ENCODE measurements around the gene ZP1.

Gene ZP1

DNA sequence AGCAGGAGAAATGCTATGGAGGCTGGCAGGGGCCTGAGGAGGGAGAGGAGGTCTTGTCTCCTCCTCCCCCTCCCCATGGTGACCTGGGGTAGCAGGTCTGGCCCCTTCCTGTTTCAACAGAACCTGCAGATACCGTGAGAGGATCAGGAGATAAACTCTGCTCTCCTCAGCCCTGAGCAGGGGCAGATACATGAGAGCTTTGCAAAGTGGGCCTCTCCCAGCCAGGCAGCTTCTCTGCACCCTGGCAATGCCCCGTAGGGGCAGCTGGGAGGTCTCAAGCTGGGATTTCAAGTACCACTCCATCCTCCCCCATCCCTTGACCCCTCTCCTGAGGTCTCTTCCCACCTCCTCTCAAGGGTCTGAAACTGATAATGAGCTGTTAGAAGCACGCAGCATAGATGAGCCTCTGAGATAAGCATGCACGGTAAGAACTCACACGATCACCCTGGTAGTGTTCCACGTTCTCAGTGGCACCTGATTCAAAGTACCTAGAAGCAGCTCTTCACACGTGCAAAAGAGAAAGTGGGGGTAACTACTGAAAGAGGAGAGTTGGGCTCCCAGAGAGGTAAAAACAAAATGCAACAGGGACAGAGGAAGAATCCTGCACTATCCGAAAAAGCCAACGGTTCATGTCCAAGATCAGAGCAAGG is 30.4 kb upstream of the ZP1 start:
- no peak for TF ChIP-seq POLR2A (IDR thresholded peaks at IDR 0.05; ENCODE audit: low read depth, low read length)
- no peak for FAIRE-seq
- no peak for DNase-seq (ENCODE audit: insufficient read length, low spot score)

DNA sequence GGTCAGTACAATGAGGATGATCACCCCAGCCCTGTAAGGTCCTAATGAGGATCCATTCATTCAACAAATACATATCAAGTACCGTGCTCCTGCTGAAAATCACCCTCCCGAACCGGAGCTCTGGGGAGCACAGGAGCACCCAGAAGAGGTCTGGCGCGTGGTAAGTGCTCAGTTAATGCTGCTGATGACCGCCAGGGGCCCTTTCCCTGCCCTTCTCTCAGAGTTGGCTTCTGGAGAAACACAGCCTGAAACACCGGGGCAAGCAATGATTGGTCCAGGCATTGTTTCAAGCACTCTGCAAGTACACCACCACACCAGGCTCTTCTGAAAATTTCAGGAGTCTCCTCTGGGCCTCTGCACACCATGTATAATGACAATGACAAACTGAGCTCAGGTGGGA is 29.2 kb upstream of the ZP1 start:
- no peak for FAIRE-seq
- no peak for TF ChIP-seq POLR2A (IDR thresholded peaks at IDR 0.05; ENCODE audit: low read depth, low read length)
- no peak for DNase-seq (ENCODE audit: insufficient read length, low spot score)

DNA sequence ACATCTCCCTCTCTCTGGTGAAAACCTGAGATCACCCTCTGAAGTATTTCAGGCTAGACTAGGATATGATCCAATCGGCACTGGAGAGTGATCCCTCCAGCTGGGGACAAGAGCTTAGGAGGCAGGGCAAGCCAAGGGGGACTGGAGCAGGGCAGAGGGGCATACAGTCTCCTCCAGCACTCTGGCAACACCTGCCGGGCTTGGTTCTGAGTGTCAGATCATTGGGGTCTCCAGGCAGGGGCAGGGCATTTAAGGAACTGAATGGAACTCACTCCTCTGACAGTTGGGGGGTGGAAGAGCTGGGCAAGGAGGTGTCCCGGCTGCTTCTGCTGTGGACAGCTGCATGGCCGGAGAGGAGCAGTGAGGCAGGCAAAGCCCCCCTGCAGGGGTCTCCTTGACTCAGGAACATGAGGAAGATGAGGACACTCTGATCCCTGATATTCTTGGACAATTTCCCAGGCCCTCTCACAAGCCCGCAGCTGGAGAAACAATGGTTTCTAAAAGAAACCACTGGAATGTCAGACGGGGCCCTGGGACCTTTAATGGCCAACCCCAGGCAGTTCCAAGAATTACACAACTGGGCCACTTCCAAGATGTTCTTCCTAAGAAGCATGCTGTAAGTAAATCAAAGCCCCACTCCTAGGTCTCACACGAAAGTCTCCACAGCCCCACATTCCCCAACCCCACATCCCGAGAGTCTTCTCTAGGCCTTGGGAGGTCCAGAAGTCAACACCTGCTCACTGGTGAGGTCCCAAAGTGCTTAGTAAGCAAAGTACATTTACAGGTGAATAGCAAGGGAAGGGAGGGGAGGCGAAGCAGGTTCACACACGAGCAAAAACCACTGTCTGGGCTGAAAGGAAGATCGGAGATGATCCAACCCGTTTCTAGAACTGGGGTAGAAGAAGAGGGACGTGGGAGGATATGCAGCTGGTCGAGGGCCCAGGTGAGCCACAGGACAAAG is 26.6 kb upstream of the ZP1 start:
- no peak for TF ChIP-seq POLR2A (IDR thresholded peaks at IDR 0.05; ENCODE audit: low read depth, low read length)
- peak; percentile 71 for DNase-seq (ENCODE audit: insufficient read length, low spot score)
- no peak for FAIRE-seq

DNA sequence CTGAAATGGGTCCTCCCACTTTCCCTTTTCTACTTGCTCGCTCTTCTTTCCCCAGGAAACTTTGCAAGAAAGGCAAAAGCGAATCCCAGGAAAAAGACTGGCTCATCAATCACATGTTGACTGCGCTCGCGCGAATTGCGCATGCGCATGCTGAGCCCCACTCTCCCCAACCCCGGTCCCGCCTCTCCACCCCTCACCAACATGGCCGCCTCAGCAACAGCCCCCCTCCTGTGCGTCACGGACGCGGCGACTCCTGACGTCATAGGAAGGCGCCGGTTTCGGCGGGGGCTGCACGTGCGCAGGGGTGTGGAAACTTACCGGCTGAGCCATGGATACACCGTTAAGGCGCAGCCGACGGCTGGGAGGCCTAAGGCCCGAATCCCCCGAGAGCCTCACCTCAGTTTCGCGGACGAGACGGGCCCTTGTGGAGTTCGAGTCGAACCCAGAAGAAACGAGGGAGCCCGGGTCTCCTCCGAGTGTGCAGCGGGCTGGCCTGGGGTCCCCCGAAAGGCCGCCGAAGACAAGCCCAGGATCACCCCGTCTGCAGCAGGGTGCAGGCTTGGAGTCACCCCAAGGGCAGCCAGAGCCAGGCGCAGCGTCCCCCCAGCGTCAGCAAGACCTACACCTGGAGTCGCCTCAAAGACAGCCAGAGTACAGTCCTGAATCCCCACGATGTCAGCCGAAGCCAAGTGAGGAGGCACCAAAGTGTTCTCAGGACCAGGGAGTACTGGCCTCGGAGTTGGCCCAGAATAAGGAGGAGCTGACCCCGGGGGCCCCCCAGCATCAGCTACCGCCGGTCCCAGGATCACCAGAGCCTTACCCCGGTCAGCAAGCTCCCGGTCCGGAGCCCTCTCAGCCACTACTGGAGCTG is 25.3 kb upstream of the ZP1 start, which contains the start of gene CCDC86:
CCDC86 (plus strand) TSS at position 317 of the 871 bp plus-strand sequence; CDS start at position 329, 12 bp downstream.
- TF ChIP-seq POLR2A (IDR thresholded peaks at IDR 0.05; ENCODE audit: low read depth, low read length), result peak; percentile 79
- DNase-seq (ENCODE audit: insufficient read length, low spot score), result peak; percentile 96
- no peak for FAIRE-seq

DNA sequence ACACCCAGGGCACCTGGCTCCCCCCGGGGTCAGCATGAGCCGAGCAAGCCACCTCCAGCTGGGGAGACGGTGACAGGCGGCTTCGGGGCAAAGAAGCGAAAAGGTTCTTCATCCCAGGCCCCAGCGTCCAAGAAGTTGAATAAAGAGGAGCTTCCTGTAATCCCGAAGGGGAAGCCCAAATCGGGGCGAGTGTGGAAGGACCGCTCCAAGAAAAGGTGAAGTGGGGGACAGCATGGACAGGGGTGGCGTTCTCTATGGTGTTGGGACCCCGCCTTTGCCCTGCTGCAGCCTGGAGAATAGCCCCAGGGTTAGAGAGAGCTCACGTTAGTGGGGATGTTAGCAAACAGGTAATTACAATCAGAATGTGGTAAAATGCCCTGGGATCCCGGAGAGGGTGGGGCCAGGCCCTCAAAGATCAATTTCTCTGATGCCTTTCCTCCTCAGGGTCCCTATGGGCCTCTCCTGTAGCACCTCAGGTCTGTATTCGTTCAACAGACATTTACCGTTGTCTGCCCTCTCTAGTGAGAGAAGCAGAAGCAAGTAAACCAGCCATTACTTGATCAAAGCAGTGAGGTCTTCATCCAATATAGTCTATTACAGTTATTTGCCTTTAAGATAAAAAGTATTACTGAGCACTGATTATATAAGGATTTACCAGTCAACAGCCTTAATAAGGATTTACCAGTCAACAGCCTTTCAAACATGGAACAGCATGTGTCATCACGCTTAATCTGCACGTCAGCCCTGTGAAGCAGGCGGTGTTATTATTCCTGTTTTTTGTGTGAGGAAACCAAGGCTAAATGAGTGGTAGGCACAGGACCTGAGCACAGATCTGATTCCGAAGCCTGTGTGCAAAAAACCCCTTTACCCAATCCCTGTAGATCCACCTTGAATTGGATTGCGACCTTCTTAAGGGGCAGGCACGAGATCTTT is 24.4 kb upstream of the ZP1 start:
- no peak for FAIRE-seq
- no peak for DNase-seq (ENCODE audit: insufficient read length, low spot score)

DNA sequence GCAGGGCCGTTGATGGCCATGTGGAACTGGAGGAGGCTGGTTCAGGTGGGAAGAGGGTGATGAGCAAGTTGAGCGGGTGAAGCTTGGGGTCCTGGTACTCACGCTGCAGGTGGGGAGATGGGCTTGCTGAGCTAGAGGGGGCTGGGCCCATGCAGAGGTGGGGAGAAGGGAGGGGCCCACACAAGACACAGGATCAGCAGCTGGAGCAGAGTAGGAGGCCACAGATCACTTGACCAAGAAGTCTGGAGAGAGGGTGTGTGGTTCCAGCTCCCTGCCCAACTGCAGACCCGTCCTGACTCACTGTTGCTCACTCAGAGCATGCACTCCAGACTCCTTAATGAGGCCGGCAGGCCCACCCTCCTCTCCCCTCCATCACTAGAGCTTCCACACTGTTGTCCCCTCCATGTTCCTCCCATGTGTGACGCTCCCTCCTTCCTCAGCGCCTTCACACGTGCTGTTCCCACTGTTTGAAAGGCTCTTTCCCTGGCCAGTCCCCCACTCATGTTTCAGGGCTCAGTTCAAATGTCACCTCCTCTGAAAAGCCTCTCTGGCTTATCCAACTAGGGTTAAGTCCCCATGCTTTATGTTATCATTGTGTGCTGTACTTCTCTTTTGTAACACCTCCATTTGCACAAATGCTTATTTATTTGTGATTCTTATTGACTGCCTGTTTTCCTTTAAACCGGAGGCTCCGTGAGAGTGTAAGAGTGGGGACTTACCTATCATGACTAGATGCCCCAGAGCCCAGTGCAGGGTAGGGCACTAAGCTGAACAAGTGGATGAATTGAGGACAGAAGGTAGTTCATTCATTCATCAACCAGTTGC is 23.1 kb upstream of the ZP1 start:
- TF ChIP-seq POLR2A (IDR thresholded peaks at IDR 0.05; ENCODE audit: low read depth, low read length), result no peak
- DNase-seq (ENCODE audit: insufficient read length, low spot score), result no peak
- FAIRE-seq, result no peak

More for the DNA sequence above, 24.4 kb upstream of the ZP1 start:
- no peak for TF ChIP-seq POLR2A (IDR thresholded peaks at IDR 0.05; ENCODE audit: low read depth, low read length)

DNA sequence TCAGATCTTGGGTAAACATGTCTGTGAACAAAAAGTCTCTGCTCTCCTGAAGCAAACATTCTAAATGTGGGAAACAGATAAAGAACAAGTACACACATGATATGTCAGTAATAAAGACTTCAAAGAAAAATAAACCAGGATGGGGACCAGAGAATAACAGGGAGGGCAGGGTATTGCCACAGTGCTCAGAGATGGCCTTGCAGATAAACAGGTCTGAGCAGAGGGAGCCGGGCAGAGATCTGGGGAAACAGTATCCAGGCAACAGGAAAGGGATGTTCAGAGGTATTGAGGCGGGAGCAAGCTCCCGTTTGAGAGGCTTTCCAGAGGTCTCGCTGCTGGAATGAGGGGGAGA is 22.5 kb upstream of the ZP1 start:
- FAIRE-seq, result no peak
- DNase-seq (ENCODE audit: insufficient read length, low spot score), result no peak
- no peak for TF ChIP-seq POLR2A (IDR thresholded peaks at IDR 0.05; ENCODE audit: low read depth, low read length)

DNA sequence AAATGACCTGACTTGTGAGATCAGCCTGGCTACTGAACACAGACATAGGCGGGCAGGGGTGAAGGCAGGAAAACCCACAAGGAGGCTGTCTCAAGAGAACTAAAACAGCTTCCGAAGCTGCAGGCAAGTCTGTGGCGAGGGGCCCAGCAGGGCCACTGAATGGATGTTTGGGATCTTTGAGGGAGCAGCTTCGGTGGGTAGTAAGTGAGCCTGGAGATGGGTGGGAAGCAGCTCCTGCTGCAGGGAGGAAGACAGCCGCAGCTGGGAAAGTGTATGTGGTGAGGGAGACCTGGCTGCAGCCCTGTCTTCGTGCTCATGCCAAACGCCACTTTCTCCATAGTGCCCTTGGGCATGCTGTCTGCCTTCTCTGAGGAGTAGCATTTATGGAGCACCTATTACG is 22.0 kb upstream of the ZP1 start:
- FAIRE-seq (no peak), DNase-seq (ENCODE audit: insufficient read length, low spot score) (no peak)
- TF ChIP-seq POLR2A (IDR thresholded peaks at IDR 0.05; ENCODE audit: low read depth, low read length), result no peak

DNA sequence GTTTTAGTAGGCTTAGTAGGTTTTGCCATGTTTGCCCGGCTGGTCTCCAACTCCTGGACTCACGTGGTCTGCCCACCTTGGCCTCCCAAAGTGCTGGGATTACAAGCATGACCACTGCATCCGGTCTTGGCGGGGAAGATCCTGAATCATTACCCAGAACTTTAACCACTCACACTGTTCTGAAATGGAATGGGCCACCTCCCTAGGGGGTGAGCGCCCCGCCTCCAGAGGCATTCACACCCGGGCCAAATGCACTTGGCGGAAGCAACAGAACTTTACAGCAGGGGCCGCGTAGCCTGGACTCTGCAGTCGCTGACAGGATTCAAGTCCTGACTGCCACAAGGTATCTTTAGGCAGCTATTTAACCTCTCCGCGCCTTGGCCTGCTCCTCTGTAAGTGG is 20.1 kb upstream of the ZP1 start:
- FAIRE-seq, result no peak
- TF ChIP-seq POLR2A (IDR thresholded peaks at IDR 0.05; ENCODE audit: low read depth, low read length), result no peak

DNA sequence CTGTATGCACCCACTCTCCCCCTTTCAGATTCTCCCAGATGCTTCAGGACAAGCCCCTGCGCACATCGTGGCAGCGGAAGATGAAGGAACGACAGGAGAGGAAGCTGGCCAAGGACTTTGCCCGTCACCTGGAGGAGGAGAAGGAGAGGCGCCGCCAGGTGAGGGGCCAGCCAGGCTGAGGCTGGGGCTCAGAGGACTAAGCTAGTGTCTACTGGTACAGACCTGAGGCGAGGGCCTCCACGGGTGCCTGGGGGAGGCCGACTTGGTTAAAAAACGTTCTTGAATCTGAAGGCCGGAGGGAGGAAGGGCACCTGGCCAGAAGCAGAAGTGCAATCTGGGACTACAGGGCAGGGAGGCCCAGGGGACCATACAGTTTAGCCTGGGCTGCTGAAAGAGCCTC is 19.4 kb upstream of the ZP1 start:
- FAIRE-seq (no peak), DNase-seq (ENCODE audit: insufficient read length, low spot score) (no peak)
- no peak for TF ChIP-seq POLR2A (IDR thresholded peaks at IDR 0.05; ENCODE audit: low read depth, low read length)

More for the DNA sequence above, 20.1 kb upstream of the ZP1 start:
- DNase-seq (ENCODE audit: insufficient read length, low spot score), result no peak

DNA sequence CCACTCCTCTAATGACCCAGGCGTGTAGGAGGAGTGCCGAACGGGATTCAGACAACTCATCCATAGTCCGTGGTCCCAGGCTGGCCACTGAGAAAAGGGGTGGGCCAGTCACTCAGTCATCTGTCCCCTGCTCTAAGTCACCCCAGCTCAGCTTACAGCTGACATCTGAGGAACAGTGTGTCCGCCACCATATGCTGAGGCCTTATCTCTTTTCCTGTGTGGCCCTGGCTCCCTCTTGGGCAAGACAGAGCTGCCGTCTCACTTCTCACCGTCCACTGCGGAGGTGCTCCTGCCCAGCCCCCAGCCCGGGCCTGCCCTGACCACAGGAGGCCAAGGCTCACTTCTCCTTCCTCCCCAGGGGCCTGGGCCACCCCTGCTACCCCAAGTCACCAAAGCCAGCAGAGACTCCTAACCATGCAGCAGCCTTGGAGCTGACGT is 18.6 kb upstream of the ZP1 start:
- no peak for DNase-seq (ENCODE audit: insufficient read length, low spot score)
- no peak for FAIRE-seq
- TF ChIP-seq POLR2A (IDR thresholded peaks at IDR 0.05; ENCODE audit: low read depth, low read length), result no peak

All from H54 (cell line).